ENCODE results near the gene ELOF1.
"Not testable (repeated sequence)": the region's sequence is repeated elsewhere in the genome, so short reads cannot be mapped to it uniquely, and the experiment has no call there.

ELOF1 gene

GRCh38 chr19:11566164-11566563 lies 7.1 kb upstream of the ELOF1 start:
- no peak for DNase-seq

GRCh38 chr19:11565649-11565980 lies 6.6 kb upstream of the ELOF1 start:
- not testable (repeated sequence) for DNase-seq

GRCh38 chr19:11564082-11564807 lies 5.2 kb upstream of the ELOF1 start:
- not testable (repeated sequence) for DNase-seq

- no peak for DNase-seq
Measured at GRCh38 chr19:11563532-11563931, 4.5 kb upstream of the ELOF1 start.

- DNase-seq: peak; percentile 39 to 62
Measured at GRCh38 chr19:11560404-11561051, 1.5 kb upstream of the ELOF1 start.

GRCh38 chr19:11556634-11557420 lies 2.2 kb downstream of the ELOF1 start:
- no peak for DNase-seq

- no peak for DNase-seq
Measured at GRCh38 chr19:11555246-11555645, 3.8 kb downstream of the ELOF1 start.

GRCh38 chr19:11554160-11554559 lies 4.9 kb downstream of the ELOF1 start:
- DNase-seq: no peak

- no peak for DNase-seq
Measured at GRCh38 chr19:11552666-11553372, 6.2 kb downstream of the ELOF1 start.

GRCh38 chr19:11551603-11552235 lies 7.3 kb downstream of the ELOF1 start:
- peak in 1 of 2 donors; percentile 29 for DNase-seq

GRCh38 chr19:11550265-11550664 lies 8.8 kb downstream of the ELOF1 start:
- no peak for DNase-seq

GRCh38 chr19:11549386-11549953 lies 9.6 kb downstream of the ELOF1 start:
- no peak for DNase-seq

GRCh38 chr19:11547929-11548700 lies 10.9 kb downstream of the ELOF1 start:
- no peak for DNase-seq

- no peak for DNase-seq
Measured at GRCh38 chr19:11541238-11541637, 17.8 kb downstream of the ELOF1 start.

- no peak for DNase-seq
Measured at GRCh38 chr19:11540645-11541044, 18.4 kb downstream of the ELOF1 start.

GRCh38 chr19:11539495-11540365 lies 19.3 kb downstream of the ELOF1 start:
- no peak for DNase-seq

- no peak for DNase-seq
Measured at GRCh38 chr19:11538232-11539036, 20.6 kb downstream of the ELOF1 start, which contains the start of gene CNN1. Gene CNN1, plus strand, starts transcription at chr19:11538851. Its CDS starts 77 bp downstream, at chr19:11538928.

- peak; percentile 90 to 93 for DNase-seq
Measured at GRCh38 chr19:11535792-11536595, 23.0 kb downstream of the ELOF1 start.

- no peak for DNase-seq
Measured at GRCh38 chr19:11534948-11535347, 24.1 kb downstream of the ELOF1 start.
